Measurements from ENCODE around the gene ANKRD29.
A peak's percentile ranks its signal among the peaks of the same experiment; 100 is the strongest.

The ANKRD29 gene, protein sequence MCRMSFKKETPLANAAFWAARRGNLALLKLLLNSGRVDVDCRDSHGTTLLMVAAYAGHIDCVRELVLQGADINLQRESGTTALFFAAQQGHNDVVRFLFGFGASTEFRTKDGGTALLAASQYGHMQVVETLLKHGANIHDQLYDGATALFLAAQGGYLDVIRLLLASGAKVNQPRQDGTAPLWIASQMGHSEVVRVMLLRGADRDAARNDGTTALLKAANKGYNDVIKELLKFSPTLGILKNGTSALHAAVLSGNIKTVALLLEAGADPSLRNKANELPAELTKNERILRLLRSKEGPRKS

GRCh38 chr18:23662309-23663263, at the start of gene ANKRD29:
TSS of gene ANKRD29 (minus strand) at chr18:23662911. CDS start at chr18:23662730, 181 bp downstream.
- no peaks in the 10 kb centered on the region for H3K9me3 Mint-ChIP-seq
- H3K27ac Mint-ChIP-seq = peak within 1 kb of the TSS; percentile 48
- ATAC-seq (replicated peaks) (peak; percentile 70 to 74), DNase-seq (no peak)
- peaks cover 48 to 54% of the 10 kb centered on the region in 2 donors for H3K27me3 Mint-ChIP-seq
- peak within 1 kb of the TSS; percentile 80 to 82 for H3K4me3 Mint-ChIP-seq
- H3K4me1 Mint-ChIP-seq = peaks cover 10 to 19% of the 10 kb centered on the region in 2 donors
- peaks cover 0 to 4% of the 10 kb centered on the region in 2 donors for H3K36me3 Mint-ChIP-seq

- H3K9me3 Mint-ChIP-seq = no peaks in the 10 kb centered on the region
- H3K27ac Mint-ChIP-seq = no peak overlapping the region
- no peaks in the 10 kb centered on the region for H3K36me3 Mint-ChIP-seq
- no peak overlapping the region for H3K4me3 Mint-ChIP-seq
- peaks cover 0 to 2% of the 10 kb centered on the region in 2 donors for H3K4me1 Mint-ChIP-seq
- no peak for DNase-seq
- no peak for ATAC-seq (replicated peaks)
- H3K27me3 Mint-ChIP-seq = peaks cover 6 to 7% of the 10 kb centered on the region in 2 donors
Measured at GRCh38 chr18:23712445-23712844, 49.7 kb upstream of the ANKRD29 start.

GRCh38 chr18:23711426-23711825, 48.7 kb upstream of the ANKRD29 start:
- no peak for DNase-seq
- no peak overlapping the region for H3K27ac Mint-ChIP-seq
- no peaks in the 10 kb centered on the region for H3K36me3 Mint-ChIP-seq
- no peak overlapping the region for H3K4me3 Mint-ChIP-seq
- H3K27me3 Mint-ChIP-seq = peaks cover 6 to 7% of the 10 kb centered on the region in 2 donors
- no peak for ATAC-seq (replicated peaks)
- H3K4me1 Mint-ChIP-seq = peaks cover 0 to 2% of the 10 kb centered on the region in 2 donors
- H3K9me3 Mint-ChIP-seq = peaks cover 3 to 4% of the 10 kb centered on the region in 2 donors

- H3K9me3 Mint-ChIP-seq = peaks cover 3 to 4% of the 10 kb centered on the region in 2 donors
- DNase-seq (no peak), ATAC-seq (replicated peaks) (no peak)
- no peak overlapping the region for H3K27ac Mint-ChIP-seq
- H3K27me3 Mint-ChIP-seq = peaks cover 6 to 7% of the 10 kb centered on the region in 2 donors
- H3K36me3 Mint-ChIP-seq = no peaks in the 10 kb centered on the region
- H3K4me3 Mint-ChIP-seq = no peak overlapping the region
- peaks cover 0 to 2% of the 10 kb centered on the region in 2 donors for H3K4me1 Mint-ChIP-seq
Measured at GRCh38 chr18:23710946-23711345, 48.2 kb upstream of the ANKRD29 start.

DNA sequence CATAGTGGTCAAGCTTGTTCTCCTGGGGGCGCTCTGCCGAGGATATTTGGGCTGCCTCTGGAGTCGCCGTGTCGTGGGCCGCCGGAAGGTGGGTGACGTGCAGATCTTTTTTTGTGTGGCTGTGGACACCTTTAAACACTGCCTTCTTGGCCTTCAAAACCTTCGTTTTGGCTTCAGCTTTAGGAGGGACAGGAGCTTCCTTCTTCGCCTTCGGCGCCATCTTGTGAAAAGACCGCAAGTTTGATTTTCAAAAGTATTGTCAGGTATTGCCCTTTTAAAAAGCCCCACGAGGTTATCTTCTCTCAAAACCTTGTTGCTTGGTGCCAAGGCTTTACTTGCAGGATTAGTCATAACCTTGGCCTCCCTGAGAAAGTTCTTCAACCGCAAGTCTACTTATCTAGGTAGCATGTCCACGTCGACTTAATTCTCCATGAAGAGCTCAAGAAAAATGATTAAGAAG, 47.4 kb upstream of the ANKRD29 start:
- no peak overlapping the region for H3K27ac Mint-ChIP-seq
- no peak for ATAC-seq (replicated peaks)
- H3K27me3 Mint-ChIP-seq = peaks cover 6 to 9% of the 10 kb centered on the region in 2 donors
- no peak for DNase-seq
- H3K4me3 Mint-ChIP-seq = no peak overlapping the region
- H3K9me3 Mint-ChIP-seq = peaks cover 3 to 4% of the 10 kb centered on the region in 2 donors
- H3K36me3 Mint-ChIP-seq = no peaks in the 10 kb centered on the region
- H3K4me1 Mint-ChIP-seq = no peaks in the 10 kb centered on the region

DNA sequence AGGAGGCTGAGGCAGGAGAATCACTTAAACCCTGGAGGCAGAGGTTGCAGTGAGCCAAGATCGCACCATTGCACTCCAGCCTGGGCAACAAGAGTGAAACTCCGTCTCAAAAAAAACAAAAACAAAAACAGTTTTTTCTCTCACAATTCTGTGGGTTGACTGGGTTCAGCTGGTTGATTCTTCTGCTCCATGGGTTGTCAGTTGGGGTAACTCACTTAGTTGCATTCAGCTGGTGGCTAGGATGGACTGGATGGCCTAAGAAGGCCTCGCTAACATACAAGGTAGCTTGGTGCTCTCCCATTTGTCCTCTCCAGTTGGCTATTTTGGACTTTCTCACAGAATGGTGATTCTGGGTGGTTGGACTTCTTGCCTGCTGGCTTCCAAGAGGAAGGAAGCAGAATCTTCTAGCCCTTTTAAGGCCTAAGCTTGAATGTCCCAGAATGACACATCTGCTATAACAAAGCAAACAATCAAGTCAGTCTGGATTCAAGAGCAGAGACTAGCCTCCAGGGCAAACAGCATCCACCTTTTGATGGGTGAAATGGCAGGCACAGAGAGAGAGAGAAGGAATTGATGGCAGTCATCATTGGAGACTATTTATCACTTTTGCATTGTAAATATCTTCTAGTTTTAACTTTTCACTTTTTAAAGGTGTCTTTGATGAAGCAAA, 44.4 kb upstream of the ANKRD29 start:
- no peaks in the 10 kb centered on the region for H3K4me1 Mint-ChIP-seq
- peaks cover 18 to 19% of the 10 kb centered on the region in 2 donors for H3K27me3 Mint-ChIP-seq
- H3K4me3 Mint-ChIP-seq = no peak overlapping the region
- ATAC-seq (replicated peaks) = no peak
- H3K36me3 Mint-ChIP-seq = no peaks in the 10 kb centered on the region
- H3K9me3 Mint-ChIP-seq = peaks cover 3 to 4% of the 10 kb centered on the region in 2 donors
- H3K27ac Mint-ChIP-seq = no peak overlapping the region
- no peak for DNase-seq

DNA sequence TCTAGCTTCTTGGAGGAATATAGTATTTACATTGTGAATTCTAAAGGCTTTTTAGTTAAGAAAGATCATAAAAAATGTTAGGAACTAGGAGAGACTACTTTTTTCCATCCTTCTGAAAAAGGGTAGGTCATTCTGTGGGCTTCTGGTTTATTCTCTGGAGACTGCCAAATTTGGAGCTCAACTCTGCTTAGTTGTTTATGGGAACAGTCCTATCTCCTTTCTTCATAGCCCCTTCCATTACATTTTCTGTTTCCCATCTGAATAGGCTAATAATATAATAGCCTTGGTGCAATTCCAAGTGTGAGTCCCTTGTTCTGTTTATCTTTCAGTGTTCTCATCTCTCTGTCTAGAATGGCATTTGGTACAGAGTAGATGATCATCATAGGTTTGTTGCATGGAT, 42.1 kb upstream of the ANKRD29 start:
- no peak overlapping the region for H3K27ac Mint-ChIP-seq
- H3K4me3 Mint-ChIP-seq = no peak overlapping the region
- no peaks in the 10 kb centered on the region for H3K36me3 Mint-ChIP-seq
- no peak for ATAC-seq (replicated peaks)
- no peak for DNase-seq
- H3K9me3 Mint-ChIP-seq = peaks cover 3 to 4% of the 10 kb centered on the region in 2 donors
- H3K4me1 Mint-ChIP-seq = peaks cover 5 to 8% of the 10 kb centered on the region in 2 donors
- H3K27me3 Mint-ChIP-seq = peaks cover 18 to 25% of the 10 kb centered on the region in 2 donors

- DNase-seq (no peak), ATAC-seq (replicated peaks) (no peak)
Measured at GRCh38 chr18:23703987-23704384, 41.3 kb upstream of the ANKRD29 start.

GRCh38 chr18:23703057-23703986, 40.6 kb upstream of the ANKRD29 start:
- no peaks in the 10 kb centered on the region for H3K36me3 Mint-ChIP-seq
- no peak overlapping the region for H3K27ac Mint-ChIP-seq
- H3K27me3 Mint-ChIP-seq = peaks cover 18 to 21% of the 10 kb centered on the region in 2 donors
- peak; percentile 66 for ATAC-seq (replicated peaks)
- no peak overlapping the region for H3K4me3 Mint-ChIP-seq
- peaks cover 3 to 4% of the 10 kb centered on the region in 2 donors for H3K9me3 Mint-ChIP-seq
- H3K4me1 Mint-ChIP-seq = peaks cover 5 to 8% of the 10 kb centered on the region in 2 donors
- DNase-seq = no peak

More at GRCh38 chr18:23703987-23704384, 41.3 kb upstream of the ANKRD29 start:
- Mint-ChIP-seq H3K27ac (no peak overlapping the region), H3K9me3 (peaks cover 3 to 4% of the 10 kb centered on the region in 2 donors), H3K36me3 (no peaks in the 10 kb centered on the region), H3K4me1 (peaks cover 5 to 8% of the 10 kb centered on the region in 2 donors), H3K4me3 (no peak overlapping the region), H3K27me3 (peaks cover 18 to 21% of the 10 kb centered on the region in 2 donors)

DNA sequence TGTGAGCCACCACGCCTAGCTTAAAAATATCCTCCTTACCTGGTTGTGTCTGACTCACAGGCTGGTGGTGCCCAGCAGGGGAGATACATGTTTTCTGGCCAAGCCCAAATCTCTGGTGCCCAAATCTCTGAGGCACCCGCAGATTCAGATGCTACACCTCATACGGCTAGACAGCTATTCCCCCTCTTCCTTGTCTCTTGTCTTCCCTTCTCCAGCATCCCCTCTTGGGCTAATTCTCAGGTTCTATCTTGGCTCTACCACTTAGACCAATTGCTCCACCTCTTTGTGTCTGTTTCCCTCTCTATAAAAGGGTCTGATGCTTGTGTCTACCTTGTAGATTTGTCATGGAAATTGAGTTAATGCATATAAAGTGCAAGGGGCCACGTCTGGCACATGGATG, 39.9 kb upstream of the ANKRD29 start:
- Mint-ChIP-seq H3K27ac (no peak overlapping the region), H3K27me3 (peaks cover 18 to 21% of the 10 kb centered on the region in 2 donors), H3K4me1 (peaks cover 5 to 8% of the 10 kb centered on the region in 2 donors), H3K9me3 (peaks cover 3 to 4% of the 10 kb centered on the region in 2 donors), H3K4me3 (no peak overlapping the region), H3K36me3 (no peaks in the 10 kb centered on the region)
- ATAC-seq (replicated peaks) = no peak
- DNase-seq = no peak

GRCh38 chr18:23701544-23702064, 38.9 kb upstream of the ANKRD29 start:
- no peak for ATAC-seq (replicated peaks)
- no peak for DNase-seq
- H3K27me3 Mint-ChIP-seq = peaks cover 18 to 21% of the 10 kb centered on the region in 2 donors
- H3K9me3 Mint-ChIP-seq = no peaks in the 10 kb centered on the region
- peaks cover 5 to 8% of the 10 kb centered on the region in 2 donors for H3K4me1 Mint-ChIP-seq
- H3K27ac Mint-ChIP-seq = no peak overlapping the region
- H3K4me3 Mint-ChIP-seq = no peak overlapping the region
- H3K36me3 Mint-ChIP-seq = no peaks in the 10 kb centered on the region

GRCh38 chr18:23701017-23701416, 38.3 kb upstream of the ANKRD29 start:
- peak; percentile 34 to 84 for ATAC-seq (replicated peaks)
- Mint-ChIP-seq H3K36me3 (no peaks in the 10 kb centered on the region), H3K27me3 (peaks cover 18 to 21% of the 10 kb centered on the region in 2 donors), H3K4me1 (peaks cover 5 to 8% of the 10 kb centered on the region in 2 donors), H3K27ac (peak overlapping the region; percentile 20), H3K4me3 (no peak overlapping the region), H3K9me3 (no peaks in the 10 kb centered on the region)
- no peak for DNase-seq
